H9 (cell line): ENCODE measurements around the gene TMEM179B. TPM values are rescaled to one million over a fixed set of nuclear protein-coding genes. Genes with fewer than 3 reads are reported as not detected.

Experiments used
- DNase-seq: peaks from one replicate; pipeline ENCODE4 v3.0.0-alpha.2; 2017
- H2AFZ ChIP-seq: one replicate; pipeline ENCODE4 v1.6.1; 2013; ENCODE audit warnings: mild to moderate bottlenecking, low read length, control low read depth, moderate library complexity
- H2AK5ac ChIP-seq: 2 replicates; pipeline ENCODE4 v1.6.1; 2013; ENCODE audit warnings: low read length, control low read depth, mixed read lengths; ENCODE audit not compliant: insufficient read length
- H2BK120ac ChIP-seq: one replicate; pipeline ENCODE4 v1.6.1; 2013; ENCODE audit warnings: low read depth, mild to moderate bottlenecking, low read length, control low read depth, inconsistent platforms; ENCODE audit not compliant: poor library complexity, severe bottlenecking
- H2BK12ac ChIP-seq: 2 replicates; pipeline ENCODE4 v1.6.1; 2013; ENCODE audit warnings: low read length, control low read depth, mixed read lengths, low read depth; ENCODE audit not compliant: insufficient read length
- H2BK15ac ChIP-seq: 2 replicates; pipeline ENCODE4 v1.6.1; 2013; ENCODE audit warnings: low read depth, low read length, control low read depth
- H2BK20ac ChIP-seq: one replicate; pipeline ENCODE4 v1.6.1; 2013; ENCODE audit warnings: low read depth, mild to moderate bottlenecking, low read length, control low read depth, inconsistent platforms; ENCODE audit not compliant: poor library complexity, severe bottlenecking
- H2BK5ac ChIP-seq: 2 replicates; pipeline ENCODE4 v1.6.1; 2013; ENCODE audit warnings: low read length, control low read depth, mixed read lengths; ENCODE audit not compliant: insufficient read length
- H3K14ac ChIP-seq: 2 replicates; pipeline ENCODE4 v1.6.1; 2013; ENCODE audit warnings: low read length, control low read depth; ENCODE audit not compliant: insufficient read depth
- H3K18ac ChIP-seq: 2 replicates; pipeline ENCODE4 v1.6.1; 2013; ENCODE audit warnings: low read depth, mild to moderate bottlenecking, mixed read lengths, low read length, control low read depth; ENCODE audit not compliant: insufficient read length
- H3K23ac ChIP-seq: 2 replicates; pipeline ENCODE4 v1.6.1; 2013; ENCODE audit warnings: low read length, control low read depth, mixed read lengths, low read depth; ENCODE audit not compliant: insufficient read length
- H3K23me2 ChIP-seq: 2 replicates; pipeline ENCODE4 v1.6.1; 2013; ENCODE audit warnings: low read depth, mild to moderate bottlenecking, mixed read lengths, low read length, control low read depth; ENCODE audit not compliant: insufficient read length, poor library complexity, severe bottlenecking
- H3K27ac ChIP-seq: 2 replicates; pipeline ENCODE4 v1.5.1; 2013; ENCODE audit warnings: low read length, control low read depth, mixed read lengths, low read depth; ENCODE audit not compliant: insufficient read length
- H3K27me3 ChIP-seq: 2 replicates; pipeline ENCODE4 v1.6.1; 2013; ENCODE audit warnings: low read length, control low read depth, inconsistent platforms; ENCODE audit not compliant: insufficient read depth
- H3K4ac ChIP-seq: 2 replicates; pipeline ENCODE4 v1.6.1; 2013; ENCODE audit warnings: low read depth, mild to moderate bottlenecking, control low read depth, inconsistent platforms, low read length, moderate library complexity
- H3K4me1 ChIP-seq: 2 replicates; pipeline ENCODE4 v1.6.1; 2013; ENCODE audit warnings: low read length, control low read depth, inconsistent platforms; ENCODE audit not compliant: insufficient read depth
- H3K4me2 ChIP-seq: 2 replicates; pipeline ENCODE4 v1.6.1; 2013; ENCODE audit warnings: low read length, control low read depth, mixed read lengths; ENCODE audit not compliant: insufficient read length, insufficient read depth
- H3K56ac ChIP-seq: 2 replicates; pipeline ENCODE4 v1.6.1; 2013; ENCODE audit warnings: low read depth, mild to moderate bottlenecking, mixed read lengths, low read length, control low read depth; ENCODE audit not compliant: insufficient read length
- H3K79me1 ChIP-seq: 2 replicates; pipeline ENCODE4 v1.6.1; 2013; ENCODE audit warnings: low read depth, mild to moderate bottlenecking, moderate library complexity, low read length, control low read depth, inconsistent platforms; ENCODE audit not compliant: insufficient read depth, poor library complexity, severe bottlenecking
- H3K79me2 ChIP-seq: 2 replicates; pipeline ENCODE4 v1.6.1; 2013; ENCODE audit warnings: low read length, control low read depth, inconsistent platforms; ENCODE audit not compliant: insufficient read depth
- H3K9ac ChIP-seq: 2 replicates; pipeline ENCODE4 v1.6.1; 2013; ENCODE audit warnings: low read length, control low read depth, mixed read lengths; ENCODE audit not compliant: insufficient read length; ENCODE audit errors: extremely low read depth
- H3K9me3 ChIP-seq: one replicate; pipeline ENCODE4 v1.6.1; 2013; ENCODE audit warnings: low read depth, low read length, inconsistent platforms; ENCODE audit not compliant: control insufficient read depth
- H3T11ph ChIP-seq: one replicate; pipeline ENCODE4 v1.6.1; 2013; ENCODE audit warnings: mild to moderate bottlenecking, low read length, control low read depth, inconsistent platforms
- H4K20me1 ChIP-seq: one replicate; pipeline ENCODE4 v1.6.1; 2013; ENCODE audit not compliant: control insufficient read depth, insufficient read length, insufficient read depth
- H4K5ac ChIP-seq: 2 replicates; pipeline ENCODE4 v1.6.1; 2013; ENCODE audit warnings: low read depth, mild to moderate bottlenecking, mixed read lengths, low read length, control low read depth; ENCODE audit not compliant: insufficient read length
- H4K8ac ChIP-seq: replicated peaks from 2 replicates; pipeline ENCODE4 v1.6.1; 2013; ENCODE audit warnings: low read length, control low read depth, mixed read lengths, low read depth; ENCODE audit not compliant: insufficient read length
- H4K91ac ChIP-seq: 2 replicates; pipeline ENCODE4 v1.6.1; 2013; ENCODE audit warnings: low read depth, mild to moderate bottlenecking, moderate library complexity, mixed read lengths, low read length, control low read depth; ENCODE audit not compliant: insufficient read length
- H3K27ac Mint-ChIP-seq, 3 experiments: 2 replicates in 2 of 3; 3 replicates in 1 of 3; pipeline ENCODE4 v1.8.0; 2020 to 2021; ENCODE audit warnings: mixed read lengths in 3 of 3, mild to moderate bottlenecking in 1 of 3, moderate library complexity in 1 of 3
- H3K27me3 Mint-ChIP-seq: 2 replicates; pipeline ENCODE4 v1.8.0; 2021; ENCODE audit warnings: low read depth, mild to moderate bottlenecking, moderate library complexity, mixed read lengths
- H3K36me3 Mint-ChIP-seq, 3 experiments: 2 replicates in 2 of 3; 3 replicates in 1 of 3; pipeline ENCODE4 v1.8.0; 2020 to 2021; ENCODE audit warnings: low read depth in 3 of 3, mixed read lengths in 3 of 3; ENCODE audit not compliant: insufficient read depth in 1 of 3
- H3K4me1 Mint-ChIP-seq, 2 experiments: 2 replicates each; pipeline ENCODE4 v1.8.0; 2020; ENCODE audit warnings: mixed read lengths in 2 of 2
- H3K4me3 Mint-ChIP-seq, 2 experiments: 2 replicates in 1 of 2; 3 replicates in 1 of 2; pipeline ENCODE4 v1.8.0; 2020 to 2021; ENCODE audit warnings: mild to moderate bottlenecking in 2 of 2, mixed read lengths in 2 of 2, moderate library complexity in 1 of 2
- H3K9me3 Mint-ChIP-seq, 2 experiments: 2 replicates in 1 of 2; 3 replicates in 1 of 2; pipeline ENCODE4 v1.8.0; 2020; ENCODE audit warnings: mild to moderate bottlenecking in 2 of 2, mixed read lengths in 2 of 2, moderate library complexity in 1 of 2
- WGBS: extraction: QIAGEN DNeasy Blood & Tissue Kit; methylation state at CpG from one replicate; pipeline ENCODE4 v1.1.7; 2013; ENCODE audit warnings: missing lambda C conversion rate, low lambda C conversion rate, mixed read lengths; ENCODE audit not compliant: insufficient read length; ENCODE audit errors: extremely low coverage; 5-methylcytosine and 5-hydroxymethylcytosine counted together
- total RNA-seq: library from RNA; stranded (reverse); gene quantifications from 2 replicates; pipeline ENCODE4 v1.2.1, GENCODE V29; 2021
- TF ChIP-seq, protein P1 (sequence below): fragments of 200-600 bp; sonication (generic); conservative IDR thresholded peaks from 3 replicates; pipeline ENCODE4 v1.8.0; 2021; ENCODE audit warnings: antibody characterized with exemption, mild to moderate bottlenecking

TMEM179B gene
- total RNA-seq, 1 experiment from 2014 or later = 25.0 TPM

- no peaks in the 10 kb centered on the region for H3K9me3 ChIP-seq
- H4K20me1 ChIP-seq = no peaks in the 10 kb centered on the region
- peaks cover 4% of the 10 kb centered on the region for H3K23me2 ChIP-seq
- Mint-ChIP-seq H3K36me3 (peaks cover 23 to 70% (median 45%) of the 10 kb centered on the region in 3 experiments; a peak in 6 of 7 replicates), H3K4me1 (peaks cover 27 to 37% of the 10 kb centered on the region in 2 experiments), H3K9me3 (no peaks in the 10 kb centered on the region; a peak in 1 of 5 replicates), H3K27me3 (no peaks in the 10 kb centered on the region; the same call in 1 of the 2 replicates), H3K4me3 (peak overlapping the region; percentile 89 to 94; a peak in 4 of 5 replicates), H3K27ac (peak overlapping the region in 2 of 3 experiments; percentile 29 to 90; a peak in 3 of 7 replicates)
- H3K4ac ChIP-seq = no peak overlapping the region
- H3K56ac ChIP-seq = no peak overlapping the region
- H3K27me3 ChIP-seq = no peaks in the 10 kb centered on the region
- no peak for DNase-seq
- H2BK12ac ChIP-seq = no peak overlapping the region
- H2AK5ac ChIP-seq = no peak overlapping the region
- H3K9ac ChIP-seq = no peak overlapping the region
- WGBS = no CpG with 5 or more reads among the region's 3 CpGs
- no peak overlapping the region for H2AFZ ChIP-seq
- no peak overlapping the region for H2BK15ac ChIP-seq
- no peak overlapping the region for H4K8ac ChIP-seq
- H3T11ph ChIP-seq = no peak overlapping the region
- H3K18ac ChIP-seq = no peak overlapping the region
- no peak overlapping the region for H3K14ac ChIP-seq
- no peak overlapping the region for H3K27ac ChIP-seq
- no peak overlapping the region for H3K4me2 ChIP-seq
- H3K79me2 ChIP-seq = no peaks in the 10 kb centered on the region; the same call in 1 of the 2 replicates
- H3K23ac ChIP-seq = no peak overlapping the region
- no peak overlapping the region for H4K91ac ChIP-seq
- H2BK20ac ChIP-seq = no peak overlapping the region
- no peaks in the 10 kb centered on the region for H3K4me1 ChIP-seq
- no peak overlapping the region for H4K5ac ChIP-seq
- H2BK5ac ChIP-seq = no peak overlapping the region
- TF ChIP-seq, protein P1, sequence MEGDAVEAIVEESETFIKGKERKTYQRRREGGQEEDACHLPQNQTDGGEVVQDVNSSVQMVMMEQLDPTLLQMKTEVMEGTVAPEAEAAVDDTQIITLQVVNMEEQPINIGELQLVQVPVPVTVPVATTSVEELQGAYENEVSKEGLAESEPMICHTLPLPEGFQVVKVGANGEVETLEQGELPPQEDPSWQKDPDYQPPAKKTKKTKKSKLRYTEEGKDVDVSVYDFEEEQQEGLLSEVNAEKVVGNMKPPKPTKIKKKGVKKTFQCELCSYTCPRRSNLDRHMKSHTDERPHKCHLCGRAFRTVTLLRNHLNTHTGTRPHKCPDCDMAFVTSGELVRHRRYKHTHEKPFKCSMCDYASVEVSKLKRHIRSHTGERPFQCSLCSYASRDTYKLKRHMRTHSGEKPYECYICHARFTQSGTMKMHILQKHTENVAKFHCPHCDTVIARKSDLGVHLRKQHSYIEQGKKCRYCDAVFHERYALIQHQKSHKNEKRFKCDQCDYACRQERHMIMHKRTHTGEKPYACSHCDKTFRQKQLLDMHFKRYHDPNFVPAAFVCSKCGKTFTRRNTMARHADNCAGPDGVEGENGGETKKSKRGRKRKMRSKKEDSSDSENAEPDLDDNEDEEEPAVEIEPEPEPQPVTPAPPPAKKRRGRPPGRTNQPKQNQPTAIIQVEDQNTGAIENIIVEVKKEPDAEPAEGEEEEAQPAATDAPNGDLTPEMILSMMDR = no peak
- no peak overlapping the region for H2BK120ac ChIP-seq
- H3K79me1 ChIP-seq = no peaks in the 10 kb centered on the region
These were observed 2.4 kb downstream of the TMEM179B start for GRCh38 chr11:62789576-62789975.
